Mesothelial cell of epicardium (in vitro differentiated cells): ENCODE results near the gene CNTNAP4. TPM values are rescaled to one million over a fixed set of nuclear protein-coding genes. Genes with fewer than 3 reads are reported as not detected.

Experiments used
- DNase-seq, 2 experiments: peaks; one replicate each; pipeline ENCODE4 v3.0.0; 2021; ENCODE audit warnings: low spot score in 2 of 2; ENCODE audit not compliant: unreplicated experiment in 2 of 2
- H3K27ac Mint-ChIP-seq: 2 replicates; pipeline ENCODE4 v1.8.0; 2021; ENCODE audit warnings: mixed read lengths
- H3K27me3 Mint-ChIP-seq: 2 replicates; pipeline ENCODE4 v1.8.0; 2021; ENCODE audit warnings: low read depth, mixed read lengths
- H3K36me3 Mint-ChIP-seq: 2 replicates; pipeline ENCODE4 v1.8.0; 2021; ENCODE audit warnings: mixed read lengths
- H3K4me1 Mint-ChIP-seq: 2 replicates; pipeline ENCODE4 v1.8.0; 2021; ENCODE audit warnings: mixed read lengths
- H3K4me3 Mint-ChIP-seq: 2 replicates; pipeline ENCODE4 v1.8.0; 2021; ENCODE audit warnings: mild to moderate bottlenecking, moderate library complexity, mixed read lengths
- H3K9me3 Mint-ChIP-seq: 2 replicates; pipeline ENCODE4 v1.8.0; 2021; ENCODE audit warnings: mixed read lengths
- total RNA-seq: library from RNA; stranded (reverse); gene quantifications from 3 replicates; pipeline ENCODE4 v1.2.1, GENCODE V29; 2021
- TF ChIP-seq, protein P1 (sequence below): fragments of 200-600 bp; sonication (generic); IDR thresholded peaks from one replicate; pipeline ENCODE4 v1.5.0; 2021; ENCODE audit warnings: antibody characterized with exemption; ENCODE audit not compliant: unreplicated experiment

The CNTNAP4 gene
- total RNA-seq, 1 donor from 2014 or later = 3.6 TPM

DNA sequence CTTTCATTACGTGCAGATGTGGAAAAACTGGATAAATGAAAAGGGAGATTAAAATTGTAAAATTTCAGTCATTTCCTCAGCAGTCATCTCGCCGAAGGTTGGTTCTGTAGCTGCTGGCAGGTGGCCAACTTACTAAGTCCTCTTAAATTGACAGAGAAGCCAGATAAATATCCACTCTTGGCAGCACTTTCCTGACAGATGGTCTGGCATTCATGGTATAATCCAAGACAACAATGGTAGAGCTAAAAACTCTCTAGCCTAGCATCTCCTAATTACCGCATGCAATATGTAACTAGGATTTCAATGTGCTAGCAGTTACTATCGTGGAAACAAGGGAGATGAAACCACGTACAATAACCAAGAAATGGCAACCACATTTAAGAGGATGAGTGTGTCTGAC is 306.3 kb downstream of the CNTNAP4 start:
- Mint-ChIP-seq H3K27ac (no peak overlapping the region), H3K36me3 (no peaks in the 10 kb centered on the region), H3K9me3 (peaks cover 5% of the 10 kb centered on the region), H3K27me3 (no peaks in the 10 kb centered on the region), H3K4me1 (peaks cover 25% of the 10 kb centered on the region), H3K4me3 (no peak overlapping the region)
- peak in 1 of 2 experiments; percentile 39 for DNase-seq
- TF ChIP-seq, protein P1, sequence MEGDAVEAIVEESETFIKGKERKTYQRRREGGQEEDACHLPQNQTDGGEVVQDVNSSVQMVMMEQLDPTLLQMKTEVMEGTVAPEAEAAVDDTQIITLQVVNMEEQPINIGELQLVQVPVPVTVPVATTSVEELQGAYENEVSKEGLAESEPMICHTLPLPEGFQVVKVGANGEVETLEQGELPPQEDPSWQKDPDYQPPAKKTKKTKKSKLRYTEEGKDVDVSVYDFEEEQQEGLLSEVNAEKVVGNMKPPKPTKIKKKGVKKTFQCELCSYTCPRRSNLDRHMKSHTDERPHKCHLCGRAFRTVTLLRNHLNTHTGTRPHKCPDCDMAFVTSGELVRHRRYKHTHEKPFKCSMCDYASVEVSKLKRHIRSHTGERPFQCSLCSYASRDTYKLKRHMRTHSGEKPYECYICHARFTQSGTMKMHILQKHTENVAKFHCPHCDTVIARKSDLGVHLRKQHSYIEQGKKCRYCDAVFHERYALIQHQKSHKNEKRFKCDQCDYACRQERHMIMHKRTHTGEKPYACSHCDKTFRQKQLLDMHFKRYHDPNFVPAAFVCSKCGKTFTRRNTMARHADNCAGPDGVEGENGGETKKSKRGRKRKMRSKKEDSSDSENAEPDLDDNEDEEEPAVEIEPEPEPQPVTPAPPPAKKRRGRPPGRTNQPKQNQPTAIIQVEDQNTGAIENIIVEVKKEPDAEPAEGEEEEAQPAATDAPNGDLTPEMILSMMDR = no peak

DNA sequence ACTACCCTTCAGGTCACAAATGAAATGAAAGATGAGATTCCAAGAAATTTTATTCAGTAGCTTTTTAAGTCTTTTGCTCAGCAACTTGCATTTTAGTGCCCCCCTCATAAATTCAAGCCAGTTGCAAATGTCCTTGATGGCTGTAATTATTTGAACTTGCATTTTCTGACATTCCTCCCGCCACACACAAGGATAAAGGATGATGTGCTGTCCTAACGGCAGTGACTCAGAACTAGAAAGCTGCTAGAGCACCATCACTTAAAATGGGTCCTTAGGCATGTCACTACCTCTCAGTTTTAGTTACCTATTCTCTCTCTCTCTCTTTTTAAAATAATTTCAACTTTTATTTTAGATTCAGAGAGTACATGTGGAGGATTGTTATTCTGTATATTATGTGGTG is 306.7 kb downstream of the CNTNAP4 start:
- Mint-ChIP-seq H3K4me3 (no peak overlapping the region), H3K36me3 (no peaks in the 10 kb centered on the region), H3K27ac (no peak overlapping the region), H3K27me3 (no peaks in the 10 kb centered on the region), H3K4me1 (peaks cover 25% of the 10 kb centered on the region), H3K9me3 (peaks cover 5% of the 10 kb centered on the region)
- TF ChIP-seq, protein P1 = no peak
- no peak for DNase-seq

DNA sequence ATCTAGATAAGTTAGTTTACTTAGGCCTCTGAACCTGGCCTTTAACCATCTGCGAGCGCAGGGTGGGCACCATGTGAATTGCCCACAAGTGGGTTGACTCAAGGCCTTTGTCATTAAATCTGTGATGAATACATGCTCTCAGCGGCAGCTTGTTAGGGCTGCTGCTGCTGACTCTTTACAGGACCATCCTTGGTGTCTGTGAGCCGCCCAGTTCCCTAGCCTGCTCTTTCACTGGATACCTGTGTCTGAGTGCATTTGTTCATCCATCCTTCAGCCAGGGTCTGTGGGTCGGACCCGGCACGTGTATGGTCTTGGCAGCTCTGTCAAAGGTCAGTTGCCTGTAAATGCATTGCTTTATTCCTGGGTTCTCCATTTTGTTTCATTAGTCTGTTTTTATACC is 321.3 kb downstream of the CNTNAP4 start:
- H3K27ac Mint-ChIP-seq = no peak overlapping the region
- TF ChIP-seq, protein P1 = no peak
- H3K9me3 Mint-ChIP-seq = peaks cover 5% of the 10 kb centered on the region
- peaks cover 5% of the 10 kb centered on the region for H3K27me3 Mint-ChIP-seq
- H3K4me1 Mint-ChIP-seq = no peaks in the 10 kb centered on the region
- no peak overlapping the region for H3K4me3 Mint-ChIP-seq
- no peaks in the 10 kb centered on the region for H3K36me3 Mint-ChIP-seq
- no peak for DNase-seq

DNA sequence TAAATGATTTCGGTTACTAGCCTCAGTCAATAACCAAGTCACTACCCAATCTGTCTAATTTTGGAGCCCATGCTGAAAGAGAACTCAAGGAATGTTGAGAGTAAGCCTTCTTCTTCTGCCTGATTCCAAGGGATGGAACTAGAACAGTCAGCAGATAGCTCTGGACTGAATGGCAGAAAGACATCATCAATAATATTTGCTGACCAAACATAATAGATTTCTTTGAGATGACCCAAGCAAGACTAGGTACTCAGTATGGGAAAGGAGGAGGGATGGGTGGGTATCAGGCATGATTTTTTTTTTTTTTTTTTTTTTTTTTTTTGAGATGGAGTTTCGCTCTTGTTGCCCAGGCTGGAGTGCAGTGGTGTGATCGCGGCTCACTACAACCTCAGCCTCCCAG is 330.1 kb downstream of the CNTNAP4 start:
- Mint-ChIP-seq H3K9me3 (no peaks in the 10 kb centered on the region), H3K36me3 (no peaks in the 10 kb centered on the region), H3K4me3 (no peak overlapping the region), H3K27ac (no peak overlapping the region), H3K4me1 (no peaks in the 10 kb centered on the region), H3K27me3 (peaks cover 5% of the 10 kb centered on the region)
- no peak for DNase-seq
- TF ChIP-seq, protein P1 = no peak
